HepG2 (cell line): ENCODE data around the gene CHEK1. TPM values are rescaled to one million over a fixed set of nuclear protein-coding genes. Genes with fewer than 3 reads are reported as not detected.

ENCODE experiments used
- DNMT3B ChIP-seq: conservative IDR thresholded peaks from 2 replicates; pipeline ENCODE4 v1.6.1; 2016; ENCODE audit warnings: missing biosample characterization, control low read depth
- FOSL2 ChIP-seq: sonication (generic); formaldehyde crosslinking; IDR thresholded peaks from 2 replicates; pipeline ENCODE4 v1.4.0; 2020; ENCODE audit warnings: missing genetic modification reagents
- MAFF ChIP-seq: IDR thresholded peaks from 2 replicates; pipeline ENCODE4 v1.6.1; 2011; ENCODE audit warnings: low read depth, low read length, improper control_type of control experiment
- NFIC ChIP-seq: IDR thresholded peaks from 2 replicates; pipeline ENCODE4 v1.6.1; 2012; ENCODE audit warnings: mild to moderate bottlenecking, low read length, inconsistent platforms
- PHB2 ChIP-seq: fragments of 450-650 bp; IDR thresholded peaks from 2 replicates; pipeline ENCODE4 v1.6.1; 2018; ENCODE audit not compliant: partially characterized antibody
- POGZ ChIP-seq: sonication (generic); formaldehyde crosslinking; IDR thresholded peaks from 2 replicates; pipeline ENCODE4 v1.4.0; 2020; ENCODE audit warnings: mild to moderate bottlenecking, missing genetic modification reagents
- REL ChIP-seq: sonication (generic); formaldehyde crosslinking; conservative IDR thresholded peaks from 2 replicates; pipeline ENCODE4 v1.8.0; 2022; ENCODE audit warnings: mild to moderate bottlenecking, missing genetic modification reagents, moderate library complexity
- RXRA ChIP-seq: sonication (generic); formaldehyde crosslinking; IDR thresholded peaks from 2 replicates; pipeline ENCODE4 v1.5.1; 2020; ENCODE audit warnings: missing genetic modification reagents
- SMARCE1 ChIP-seq: fragments of 450-650 bp; IDR thresholded peaks from 2 replicates; pipeline ENCODE4 v1.6.1; 2017; ENCODE audit warnings: borderline replicate concordance
- SP4 ChIP-seq: sonication (generic); formaldehyde crosslinking; IDR thresholded peaks from 2 replicates; pipeline ENCODE4 v1.8.1; 2023; ENCODE audit warnings: mild to moderate bottlenecking, missing genetic modification reagents
- ZBTB37 ChIP-seq: sonication (generic); formaldehyde crosslinking; IDR thresholded peaks from 2 replicates; pipeline ENCODE4 v1.4.0; 2020; ENCODE audit warnings: mild to moderate bottlenecking, missing genetic modification reagents
- ZFAT ChIP-seq: sonication (generic); formaldehyde crosslinking; conservative IDR thresholded peaks from 2 replicates; pipeline ENCODE4 v1.8.1; 2023; ENCODE audit warnings: missing genetic modification reagents, inconsistent platforms
- ZNF317 ChIP-seq: sonication (generic); formaldehyde crosslinking; IDR thresholded peaks from 2 replicates; pipeline ENCODE4 v1.5.0; 2020; ENCODE audit warnings: mild to moderate bottlenecking, missing genetic modification reagents
- ZNF501 ChIP-seq: sonication (generic); formaldehyde crosslinking; IDR thresholded peaks from 2 replicates; pipeline ENCODE4 v1.5.1; 2020; ENCODE audit warnings: mild to moderate bottlenecking, moderate library complexity, missing genetic modification reagents
- polyA plus RNA-seq, 8 experiments: library from polyadenylated mRNA; depleted of rRNA in 3 of 8; stranded (reverse) in 7 of 8; unstranded in 1 of 8; fragments of >200 nt; fragmentation: Illumina TruSeq in 4 of 8; extraction: Trizol in 4 of 8; gene quantifications; 2 replicates each; pipeline versions ENCODE4 v1.2.1 to v1.2.3, GENCODE V29; 2011 to 2016; ENCODE audit warnings: low read depth in 4 of 8, missing spikeins in 1 of 8, mixed read lengths in 1 of 8; ENCODE audit not compliant: insufficient read depth in 1 of 8
- total RNA-seq, 5 experiments: library from RNA; depleted of rRNA; stranded (reverse); fragments of >200 nt; fragmentation: Illumina TruSeq; extraction: Trizol; gene quantifications; 2 replicates each; pipeline ENCODE4 v1.2.3, GENCODE V29; 2016; ENCODE audit warnings: low read depth in 1 of 5
- TF ChIP-seq, protein P1 (sequence below): sonication (generic); formaldehyde crosslinking; conservative IDR thresholded peaks from 2 replicates; pipeline ENCODE4 v1.8.0; 2022; ENCODE audit warnings: mild to moderate bottlenecking, moderate library complexity, missing genetic modification reagents
- TF ChIP-seq, protein P2 (sequence below): sonication (generic); formaldehyde crosslinking; conservative IDR thresholded peaks from 2 replicates; pipeline ENCODE4 v1.8.0; 2022; ENCODE audit warnings: low read depth, missing genetic modification reagents
- TF ChIP-seq, protein P3 (sequence below): sonication (generic); formaldehyde crosslinking; IDR thresholded peaks from 2 replicates; pipeline ENCODE4 v1.4.0; 2020; ENCODE audit warnings: mild to moderate bottlenecking, missing genetic modification reagents
- TF ChIP-seq, protein P4 (sequence below): sonication (generic); formaldehyde crosslinking; IDR thresholded peaks from 2 replicates; pipeline ENCODE4 v1.4.0; 2020; ENCODE audit warnings: missing genetic modification reagents
- TF ChIP-seq, protein P5 (sequence below): sonication (generic); formaldehyde crosslinking; IDR thresholded peaks from 2 replicates; pipeline ENCODE4 v1.9.0; 2022; ENCODE audit warnings: missing genetic modification reagents, mild to moderate bottlenecking, borderline replicate concordance

CHEK1 gene
- total and polyA plus RNA-seq, 2 of the 13 experiments (the other 11 are each of a cell fraction or from before 2014, with no cell fraction given): 17.8 to 83.2 TPM

DNA sequence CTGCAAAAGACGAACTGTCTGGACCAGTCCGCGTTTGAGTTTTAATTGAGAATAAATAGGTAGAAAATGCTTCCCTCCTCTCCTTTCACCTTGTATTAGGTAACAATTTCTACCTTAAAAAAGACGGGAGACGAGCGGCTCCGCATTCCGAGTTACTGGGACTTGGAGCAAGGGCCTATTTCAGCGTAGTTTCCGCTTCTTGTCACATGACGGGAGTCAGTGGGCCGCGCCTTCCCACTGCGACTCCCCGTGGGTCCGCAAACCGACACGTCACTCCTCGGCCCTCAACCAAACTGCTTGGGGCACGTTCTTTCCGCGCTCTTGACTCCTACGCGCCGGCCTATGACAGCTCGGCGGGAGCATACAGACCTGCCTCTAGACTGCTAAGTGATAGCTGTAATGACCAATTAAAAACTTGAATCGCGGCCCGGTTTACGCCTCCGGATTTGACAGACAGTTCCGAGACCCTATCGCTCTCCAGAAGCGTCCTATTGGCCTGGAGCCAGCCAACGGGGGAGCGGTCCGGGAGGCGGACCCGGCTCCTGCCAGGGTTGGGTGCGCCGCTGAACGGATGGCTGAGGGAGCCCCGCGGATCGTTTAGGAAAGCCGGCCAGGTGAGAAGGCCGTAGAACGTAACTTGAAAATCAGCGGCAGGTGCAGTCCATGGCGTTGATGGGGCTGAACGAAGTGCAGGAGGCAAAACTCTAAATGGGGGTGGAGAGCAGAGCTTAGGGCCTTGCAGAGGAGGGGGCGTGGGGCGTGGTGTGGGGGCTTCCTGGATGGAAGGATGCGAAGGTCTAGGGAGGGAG is 32.5 kb upstream of the CHEK1 start, which contains the start of gene STT3A (continued):
- TF ChIP-seq, protein P1, sequence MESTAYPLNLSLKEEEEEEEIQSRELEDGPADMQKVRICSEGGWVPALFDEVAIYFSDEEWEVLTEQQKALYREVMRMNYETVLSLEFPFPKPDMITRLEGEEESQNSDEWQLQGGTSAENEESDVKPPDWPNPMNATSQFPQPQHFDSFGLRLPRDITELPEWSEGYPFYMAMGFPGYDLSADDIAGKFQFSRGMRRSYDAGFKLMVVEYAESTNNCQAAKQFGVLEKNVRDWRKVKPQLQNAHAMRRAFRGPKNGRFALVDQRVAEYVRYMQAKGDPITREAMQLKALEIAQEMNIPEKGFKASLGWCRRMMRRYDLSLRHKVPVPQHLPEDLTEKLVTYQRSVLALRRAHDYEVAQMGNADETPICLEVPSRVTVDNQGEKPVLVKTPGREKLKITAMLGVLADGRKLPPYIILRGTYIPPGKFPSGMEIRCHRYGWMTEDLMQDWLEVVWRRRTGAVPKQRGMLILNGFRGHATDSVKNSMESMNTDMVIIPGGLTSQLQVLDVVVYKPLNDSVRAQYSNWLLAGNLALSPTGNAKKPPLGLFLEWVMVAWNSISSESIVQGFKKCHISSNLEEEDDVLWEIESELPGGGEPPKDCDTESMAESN (CRISPR knock-in tag): no peak
- peak; percentile 72 for TF ChIP-seq POGZ (CRISPR knock-in tag)
- TF ChIP-seq PHB2: no peak
- TF ChIP-seq SP4 (CRISPR knock-in tag): peak; percentile 75
- TF ChIP-seq ZNF317 (CRISPR knock-in tag): peak; percentile 46; the same call in 1 of the 2 replicates
- TF ChIP-seq, protein P2, sequence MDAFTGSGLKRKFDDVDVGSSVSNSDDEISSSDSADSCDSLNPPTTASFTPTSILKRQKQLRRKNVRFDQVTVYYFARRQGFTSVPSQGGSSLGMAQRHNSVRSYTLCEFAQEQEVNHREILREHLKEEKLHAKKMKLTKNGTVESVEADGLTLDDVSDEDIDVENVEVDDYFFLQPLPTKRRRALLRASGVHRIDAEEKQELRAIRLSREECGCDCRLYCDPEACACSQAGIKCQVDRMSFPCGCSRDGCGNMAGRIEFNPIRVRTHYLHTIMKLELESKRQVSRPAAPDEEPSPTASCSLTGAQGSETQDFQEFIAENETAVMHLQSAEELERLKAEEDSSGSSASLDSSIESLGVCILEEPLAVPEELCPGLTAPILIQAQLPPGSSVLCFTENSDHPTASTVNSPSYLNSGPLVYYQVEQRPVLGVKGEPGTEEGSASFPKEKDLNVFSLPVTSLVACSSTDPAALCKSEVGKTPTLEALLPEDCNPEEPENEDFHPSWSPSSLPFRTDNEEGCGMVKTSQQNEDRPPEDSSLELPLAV: no peak
- TF ChIP-seq REL (CRISPR knock-in tag): 0 out of 2 replicates have a peak, but pooled peaks have one; percentile 33
- 0 out of 2 replicates have a peak, but pooled peaks have one; percentile 45 for TF ChIP-seq RXRA
- TF ChIP-seq, protein P3, sequence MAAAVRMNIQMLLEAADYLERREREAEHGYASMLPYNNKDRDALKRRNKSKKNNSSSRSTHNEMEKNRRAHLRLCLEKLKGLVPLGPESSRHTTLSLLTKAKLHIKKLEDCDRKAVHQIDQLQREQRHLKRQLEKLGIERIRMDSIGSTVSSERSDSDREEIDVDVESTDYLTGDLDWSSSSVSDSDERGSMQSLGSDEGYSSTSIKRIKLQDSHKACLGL (CRISPR knock-in tag): peak; percentile 72; the same call in 1 of the 2 replicates
- TF ChIP-seq ZBTB37 (CRISPR knock-in tag): no peak
- TF ChIP-seq SMARCE1: no peak
- peak; percentile 13; the same call in 1 of the 2 replicates for TF ChIP-seq DNMT3B (CRISPR knock-in tag)
- TF ChIP-seq MAFF: 0 out of 2 replicates have a peak, but pooled peaks have one; percentile 2
- peak; percentile 92 for TF ChIP-seq ZNF501 (CRISPR knock-in tag)
- TF ChIP-seq FOSL2 (CRISPR knock-in tag): peak; percentile 68
- TF ChIP-seq ZFAT (CRISPR knock-in tag): no peak
- TF ChIP-seq, protein P4, sequence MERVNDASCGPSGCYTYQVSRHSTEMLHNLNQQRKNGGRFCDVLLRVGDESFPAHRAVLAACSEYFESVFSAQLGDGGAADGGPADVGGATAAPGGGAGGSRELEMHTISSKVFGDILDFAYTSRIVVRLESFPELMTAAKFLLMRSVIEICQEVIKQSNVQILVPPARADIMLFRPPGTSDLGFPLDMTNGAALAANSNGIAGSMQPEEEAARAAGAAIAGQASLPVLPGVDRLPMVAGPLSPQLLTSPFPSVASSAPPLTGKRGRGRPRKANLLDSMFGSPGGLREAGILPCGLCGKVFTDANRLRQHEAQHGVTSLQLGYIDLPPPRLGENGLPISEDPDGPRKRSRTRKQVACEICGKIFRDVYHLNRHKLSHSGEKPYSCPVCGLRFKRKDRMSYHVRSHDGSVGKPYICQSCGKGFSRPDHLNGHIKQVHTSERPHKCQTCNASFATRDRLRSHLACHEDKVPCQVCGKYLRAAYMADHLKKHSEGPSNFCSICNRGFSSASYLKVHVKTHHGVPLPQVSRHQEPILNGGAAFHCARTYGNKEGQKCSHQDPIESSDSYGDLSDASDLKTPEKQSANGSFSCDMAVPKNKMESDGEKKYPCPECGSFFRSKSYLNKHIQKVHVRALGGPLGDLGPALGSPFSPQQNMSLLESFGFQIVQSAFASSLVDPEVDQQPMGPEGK (CRISPR knock-in tag): no peak; the same call in 1 of the 2 replicates
- TF ChIP-seq, protein P5, sequence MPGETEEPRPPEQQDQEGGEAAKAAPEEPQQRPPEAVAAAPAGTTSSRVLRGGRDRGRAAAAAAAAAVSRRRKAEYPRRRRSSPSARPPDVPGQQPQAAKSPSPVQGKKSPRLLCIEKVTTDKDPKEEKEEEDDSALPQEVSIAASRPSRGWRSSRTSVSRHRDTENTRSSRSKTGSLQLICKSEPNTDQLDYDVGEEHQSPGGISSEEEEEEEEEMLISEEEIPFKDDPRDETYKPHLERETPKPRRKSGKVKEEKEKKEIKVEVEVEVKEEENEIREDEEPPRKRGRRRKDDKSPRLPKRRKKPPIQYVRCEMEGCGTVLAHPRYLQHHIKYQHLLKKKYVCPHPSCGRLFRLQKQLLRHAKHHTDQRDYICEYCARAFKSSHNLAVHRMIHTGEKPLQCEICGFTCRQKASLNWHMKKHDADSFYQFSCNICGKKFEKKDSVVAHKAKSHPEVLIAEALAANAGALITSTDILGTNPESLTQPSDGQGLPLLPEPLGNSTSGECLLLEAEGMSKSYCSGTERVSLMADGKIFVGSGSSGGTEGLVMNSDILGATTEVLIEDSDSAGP (CRISPR knock-in tag): peak; percentile 69; the same call in 1 of the 2 replicates
- peak; percentile 86 for TF ChIP-seq NFIC
